ENCODE measurements around the gene PRAMEF10.
"Not testable (repeated sequence)": the region's sequence is repeated elsewhere in the genome, so short reads cannot be mapped to it uniquely, and the experiment has no call there.

The PRAMEF10 gene, protein sequence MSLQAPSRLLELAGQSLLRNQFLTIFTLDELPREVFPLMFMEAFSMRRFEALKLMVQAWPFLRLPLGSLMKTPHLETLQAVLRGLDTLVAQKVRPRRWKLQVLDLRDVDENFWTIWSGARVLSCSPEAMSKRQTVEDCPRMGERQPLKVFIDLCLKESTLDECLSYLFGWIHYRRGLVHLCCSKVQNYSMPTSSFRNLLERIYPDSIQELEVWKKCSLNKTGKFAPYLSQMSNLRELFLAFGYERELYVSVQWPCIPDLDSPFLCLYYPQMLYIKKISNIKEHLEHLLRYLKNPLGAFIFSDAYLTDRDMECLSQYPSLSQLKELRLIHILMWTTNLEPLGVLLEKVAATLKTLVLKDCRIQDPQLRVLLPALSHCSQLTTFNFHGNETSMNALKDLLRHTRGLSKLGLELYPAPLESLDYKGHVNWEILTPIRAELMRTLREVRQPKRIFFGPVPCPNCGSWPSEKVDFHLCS

DNA sequence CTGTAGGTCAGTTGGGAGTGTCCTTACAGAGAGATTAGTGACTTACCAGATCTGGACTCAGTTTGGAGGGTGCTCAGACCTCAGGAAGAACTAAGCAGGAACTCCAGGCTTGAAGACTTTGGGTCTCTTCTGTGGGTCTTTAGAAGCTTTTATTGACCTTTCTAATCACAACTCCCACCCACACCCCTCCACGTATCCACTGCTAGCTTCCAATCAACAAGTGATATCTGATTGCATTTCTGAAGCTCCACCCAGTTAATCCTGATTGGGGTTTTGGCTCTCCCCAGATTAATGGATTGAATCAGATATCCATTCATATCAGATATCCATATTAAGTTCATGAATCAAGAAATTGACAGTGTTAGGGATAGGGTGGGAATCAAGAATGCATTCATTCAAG lies at the start of gene PRAMEF10:
Gene PRAMEF10, minus strand, starts transcription at position 101 of the 400 bp plus-strand sequence. CDS start 2,423 bp downstream, outside the sequence.
- not testable (repeated sequence) for DNase-seq (ENCODE audit: low read depth, low spot score)

DNA sequence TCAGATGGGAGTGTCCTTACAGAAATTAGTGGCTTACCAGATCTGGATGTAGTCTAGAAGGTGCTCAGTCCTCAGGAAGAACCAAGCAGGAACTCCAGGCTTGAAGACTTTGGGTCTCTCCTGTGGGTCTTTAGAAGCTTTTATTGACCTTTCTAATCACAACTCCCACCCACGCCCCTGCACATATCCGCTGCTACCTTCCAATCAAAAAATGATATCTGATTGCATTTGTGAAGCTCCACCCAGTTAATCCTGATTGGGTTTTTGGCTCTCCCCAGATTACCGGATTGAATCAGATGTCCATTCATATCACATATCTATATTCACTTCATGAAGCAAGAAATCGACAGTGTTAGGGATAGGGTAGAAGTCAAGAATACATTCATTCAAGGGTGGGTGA lies 49.4 kb upstream of the PRAMEF10 start, which contains the start of gene PRAMEF6:
Gene PRAMEF6, minus strand, starts transcription at position 101 of the 400 bp plus-strand sequence. CDS start 5,062 bp downstream, outside the sequence.
- DNase-seq (ENCODE audit: low read depth, low spot score): not testable (repeated sequence)

DNA sequence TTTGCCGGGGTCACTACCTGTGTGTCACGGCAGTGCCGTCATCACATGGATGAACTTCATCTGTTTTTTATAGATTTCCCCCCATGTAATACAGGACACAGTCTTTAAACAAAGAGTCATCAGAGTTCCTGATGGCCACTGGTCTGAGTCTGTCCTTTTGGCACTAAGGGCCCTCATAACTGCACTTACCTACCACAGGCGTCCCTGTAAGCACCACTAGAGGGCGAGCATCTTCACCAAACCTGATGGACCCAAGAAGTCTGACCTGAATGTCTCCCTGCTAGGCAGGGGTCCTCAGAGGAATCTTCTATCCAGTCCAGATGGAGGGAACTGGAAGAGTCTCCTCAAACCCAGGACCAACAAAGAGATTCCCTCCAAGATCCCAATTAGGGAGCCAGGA lies 26.3 kb upstream of the PRAMEF10 start:
- not testable (repeated sequence) for DNase-seq (ENCODE audit: low read depth, low spot score)

DNA sequence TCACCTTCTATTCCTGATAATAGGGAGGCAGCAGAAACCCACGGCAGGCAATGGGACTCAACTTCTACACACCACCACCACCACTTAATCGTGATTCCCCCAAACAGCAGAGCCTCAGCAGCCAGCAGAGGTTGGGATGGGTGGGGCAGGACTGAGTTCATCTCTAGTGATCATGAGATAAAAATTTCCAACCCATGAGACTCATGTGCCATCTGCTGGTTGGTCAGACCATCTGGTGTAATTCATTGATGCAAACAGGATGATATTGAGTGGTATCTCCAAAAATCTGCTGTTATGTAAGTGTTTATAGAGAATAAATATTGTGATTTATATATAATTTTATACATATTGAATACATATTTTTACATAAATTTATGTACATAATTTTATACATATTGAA lies 23.7 kb upstream of the PRAMEF10 start:
- not testable (repeated sequence) for DNase-seq (ENCODE audit: low read depth, low spot score)

DNA sequence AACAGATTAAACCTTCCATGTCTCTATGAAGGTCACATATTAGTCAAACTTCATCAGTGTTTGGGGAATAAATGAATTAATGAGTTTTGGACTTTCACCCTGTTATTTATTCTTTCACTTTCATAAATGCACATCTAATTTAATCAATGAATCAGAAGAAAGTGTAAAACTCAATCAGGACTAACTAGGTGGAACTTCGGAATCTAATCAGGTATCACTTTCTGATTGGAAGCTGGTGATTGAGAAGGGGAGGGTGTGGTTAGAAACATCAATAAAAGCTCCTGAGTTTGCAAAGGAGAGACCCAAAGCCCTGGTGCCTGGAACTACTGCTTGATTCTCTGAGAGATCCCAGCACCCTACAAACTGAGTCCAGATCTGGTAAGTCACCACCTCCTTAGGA lies 18.2 kb upstream of the PRAMEF10 start, which contains the start of gene PRAMEF7:
Gene PRAMEF7, plus strand, starts transcription at position 301 of the 400 bp plus-strand sequence. CDS start 1,083 bp downstream, outside the sequence.
- DNase-seq (ENCODE audit: low read depth, low spot score): not testable (repeated sequence)

DNA sequence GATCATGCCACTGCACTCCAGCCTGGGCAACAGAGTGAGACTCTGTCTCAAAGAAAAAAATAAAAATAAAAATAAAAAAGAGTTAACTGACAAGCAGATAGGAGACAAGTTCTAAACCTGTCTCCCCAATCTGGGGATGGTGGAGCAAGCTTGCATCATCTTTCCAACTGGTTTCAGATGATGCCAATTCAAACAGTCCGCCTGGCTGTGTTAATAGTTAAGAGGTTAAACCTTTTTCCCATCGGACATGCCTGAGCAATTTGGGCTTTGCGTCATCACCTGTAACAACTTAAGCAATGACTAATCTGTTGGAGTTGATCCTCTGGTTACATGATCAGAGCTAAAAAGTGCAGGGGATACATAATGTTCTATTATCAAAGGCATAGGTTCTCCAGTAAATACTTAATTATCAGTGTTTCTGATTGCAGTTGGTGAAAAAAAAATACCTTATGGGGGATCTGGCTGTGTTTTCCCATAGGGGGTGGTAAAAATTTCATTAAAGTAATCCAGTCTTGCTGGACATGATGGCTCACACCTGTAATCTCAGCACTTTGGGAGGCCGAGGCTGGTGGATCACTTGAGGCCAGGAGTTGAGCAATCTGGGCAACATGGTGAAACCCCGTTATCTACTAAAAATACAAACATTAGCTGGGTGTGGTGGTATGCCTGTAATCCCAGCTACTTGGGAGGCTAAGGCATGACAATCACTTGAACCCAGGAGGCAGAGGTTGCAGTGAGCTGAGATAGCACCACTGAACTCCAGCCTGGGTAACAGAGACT lies 5.9 kb upstream of the PRAMEF10 start:
- DNase-seq (ENCODE audit: low read depth, low spot score): not testable (repeated sequence)

DNA sequence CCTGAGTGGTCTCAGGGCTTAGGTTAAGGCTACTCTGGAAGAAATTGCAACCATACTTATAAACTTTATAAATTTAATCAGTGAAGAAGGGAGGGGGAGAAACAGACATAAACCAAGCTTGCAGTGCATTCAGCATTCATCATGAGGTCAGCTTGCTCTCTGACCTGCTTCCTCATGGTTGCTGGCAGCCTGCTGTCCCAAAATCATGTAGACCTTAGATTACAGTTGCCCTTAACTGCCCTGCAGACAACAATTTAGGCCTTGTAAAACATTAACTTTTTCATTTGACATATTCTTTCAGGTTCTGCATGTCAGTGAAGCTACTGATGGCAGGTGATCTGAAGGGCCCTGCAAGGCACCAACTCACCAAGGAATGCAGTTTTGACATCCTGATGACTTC lies 1.1 kb upstream of the PRAMEF10 start:
- not testable (repeated sequence) for DNase-seq (ENCODE audit: low read depth, low spot score)

DNA sequence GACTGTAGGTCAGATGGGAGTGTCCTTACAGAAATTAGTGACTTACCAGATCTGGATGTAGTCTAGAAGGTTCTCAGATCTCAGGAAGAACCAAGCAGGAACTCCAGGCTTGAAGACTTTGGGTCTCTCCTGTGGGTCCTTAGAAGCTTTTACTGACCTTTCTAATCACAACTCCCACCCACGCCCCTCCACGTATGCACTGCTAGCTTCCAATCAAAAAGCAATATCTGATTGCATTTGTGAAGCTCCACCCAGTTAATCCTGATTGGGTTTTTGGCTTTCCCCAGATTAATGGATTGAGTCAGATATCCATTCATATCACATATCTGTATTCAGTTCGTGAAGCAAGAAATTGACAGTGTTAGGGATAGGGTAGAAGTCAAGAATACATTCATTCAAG lies 12.0 kb downstream of the PRAMEF10 start, which contains the start of gene PRAMEF4:
Gene PRAMEF4, minus strand, starts transcription at position 101 of the 400 bp plus-strand sequence. CDS start 2,807 bp downstream, outside the sequence.
- not testable (repeated sequence) for DNase-seq (ENCODE audit: low read depth, low spot score)

DNA sequence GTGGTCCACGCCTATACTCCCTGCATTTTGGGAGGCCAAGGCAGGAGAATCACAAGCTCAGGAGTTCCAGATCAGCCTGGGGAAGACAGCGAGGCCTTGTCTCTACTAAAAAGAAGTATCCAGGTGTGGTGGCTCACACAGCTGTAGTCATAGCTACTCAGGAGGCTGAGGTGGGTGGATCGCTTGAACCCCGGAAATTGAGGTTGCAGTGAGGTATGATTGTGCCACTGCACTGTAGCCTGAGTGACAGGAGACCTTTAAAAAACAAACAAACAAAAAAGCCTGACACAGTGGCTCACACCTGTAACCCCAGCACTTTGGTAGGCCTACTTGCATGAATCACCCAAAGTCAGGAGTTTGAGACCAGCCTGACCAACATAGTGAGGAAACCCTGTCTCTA lies 19.6 kb downstream of the PRAMEF10 start:
- not testable (repeated sequence) for DNase-seq (ENCODE audit: low read depth, low spot score)

DNA sequence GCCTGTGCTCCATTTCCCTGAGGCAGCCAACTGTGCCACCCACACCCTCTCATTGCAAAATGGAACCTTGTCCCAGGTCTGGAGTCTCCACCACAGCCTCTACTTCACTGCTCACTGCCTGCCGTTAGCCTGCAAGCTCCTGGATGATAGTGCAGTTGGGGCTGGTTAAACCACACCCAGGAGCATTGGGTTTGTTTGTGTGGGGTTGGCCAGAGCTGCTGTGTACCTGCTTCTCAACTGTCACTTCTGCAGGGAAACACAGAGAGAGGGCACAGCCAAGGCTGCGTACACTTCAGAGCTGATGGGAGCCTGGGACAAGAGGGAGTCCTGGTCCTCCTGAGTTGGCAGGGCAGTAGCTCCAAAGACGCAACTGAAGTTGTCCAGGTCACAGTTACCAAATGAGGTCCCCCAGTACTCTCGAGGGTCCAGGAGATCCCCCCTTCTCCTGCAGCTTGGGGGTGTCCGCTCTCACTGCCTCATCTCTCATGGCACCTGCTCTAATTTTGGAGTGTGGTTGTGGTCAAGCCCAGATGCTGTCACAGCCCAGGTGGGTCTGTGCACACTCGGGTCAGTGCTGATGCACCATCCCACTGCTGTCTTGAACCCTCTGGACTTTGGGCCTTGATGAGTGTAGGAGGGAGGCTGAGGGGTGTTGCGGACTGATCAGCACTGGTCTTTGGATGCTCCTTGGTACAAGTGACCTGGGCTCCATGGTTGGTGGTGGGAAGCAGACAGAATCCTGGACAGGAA lies 34.8 kb downstream of the PRAMEF10 start:
- not testable (repeated sequence) for DNase-seq (ENCODE audit: low read depth, low spot score)

DNA sequence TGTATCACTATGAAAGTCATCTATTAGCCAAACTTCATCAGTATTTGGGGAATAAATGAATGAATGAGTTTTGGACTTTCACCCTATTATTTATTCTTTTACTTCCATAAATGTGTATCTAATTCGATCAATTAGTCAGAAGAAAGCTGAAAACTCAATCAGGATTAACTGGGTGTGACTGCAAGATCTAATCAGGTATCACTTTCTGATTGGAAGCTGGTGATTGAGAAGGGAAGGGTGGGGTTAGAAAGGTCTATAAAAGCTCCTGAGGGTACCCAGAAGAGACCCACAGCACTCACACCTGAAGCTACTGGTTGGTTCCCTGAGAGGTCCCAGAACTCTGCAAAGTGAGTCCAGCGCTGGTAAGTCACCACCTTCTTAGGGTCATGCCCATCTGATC lies 41.3 kb downstream of the PRAMEF10 start, which contains the start of gene PRAMEF2:
Gene PRAMEF2, plus strand, starts transcription at position 301 of the 400 bp plus-strand sequence. CDS start 1,924 bp downstream, outside the sequence.
- DNase-seq (ENCODE audit: low read depth, low spot score): not testable (repeated sequence)

DNA sequence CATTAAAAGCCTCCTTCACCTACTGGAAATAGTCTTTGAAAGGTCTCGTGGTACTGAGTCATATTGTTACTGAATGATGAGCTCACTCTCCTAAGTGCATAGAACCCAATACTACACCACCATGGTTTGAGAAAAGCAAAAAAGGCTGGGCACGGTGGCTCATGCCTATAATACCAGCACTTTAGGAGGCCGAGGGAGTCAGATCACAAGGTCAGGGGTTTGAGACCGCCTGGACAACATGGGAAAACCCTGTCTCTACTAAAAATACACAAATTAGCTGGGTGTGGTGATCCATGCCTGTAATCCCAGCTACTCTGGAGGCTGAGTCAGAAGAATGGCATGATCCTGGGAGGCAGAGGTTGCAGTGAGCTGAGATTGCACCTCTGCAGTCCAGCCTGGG lies 46.3 kb downstream of the PRAMEF10 start:
- DNase-seq (ENCODE audit: low read depth, low spot score): no peak

DNA sequence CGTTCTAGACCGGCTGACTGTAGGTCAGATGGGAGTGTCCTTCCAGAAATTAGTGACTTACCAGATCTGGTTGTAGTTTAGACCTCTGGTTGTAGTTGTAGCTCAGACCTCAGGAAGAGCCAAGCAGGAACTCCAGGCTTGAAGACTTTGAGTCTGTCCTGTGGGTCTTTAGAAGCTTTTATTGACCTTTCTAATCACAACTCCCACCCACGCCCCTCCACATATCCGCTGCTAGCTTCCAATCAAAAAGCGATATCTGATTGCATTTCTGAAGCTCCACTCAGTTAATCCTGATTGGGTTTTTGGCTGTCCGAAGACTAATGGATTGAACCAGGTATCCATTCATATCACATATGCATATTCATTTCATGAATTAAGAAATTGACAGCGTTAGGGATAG lies 49.5 kb downstream of the PRAMEF10 start, which contains the start of gene HNRNPCL1:
Gene HNRNPCL1, minus strand, starts transcription at position 101 of the 400 bp plus-strand sequence. CDS start 431 bp downstream, outside the sequence.
- not testable (repeated sequence) for DNase-seq (ENCODE audit: low read depth, low spot score)
